ENCODE results near the gene FLT3LG.

GRCh38 chr19:49431330-49431749, 42.7 kb upstream of the FLT3LG start:
- TF ChIP-seq, protein P1, sequence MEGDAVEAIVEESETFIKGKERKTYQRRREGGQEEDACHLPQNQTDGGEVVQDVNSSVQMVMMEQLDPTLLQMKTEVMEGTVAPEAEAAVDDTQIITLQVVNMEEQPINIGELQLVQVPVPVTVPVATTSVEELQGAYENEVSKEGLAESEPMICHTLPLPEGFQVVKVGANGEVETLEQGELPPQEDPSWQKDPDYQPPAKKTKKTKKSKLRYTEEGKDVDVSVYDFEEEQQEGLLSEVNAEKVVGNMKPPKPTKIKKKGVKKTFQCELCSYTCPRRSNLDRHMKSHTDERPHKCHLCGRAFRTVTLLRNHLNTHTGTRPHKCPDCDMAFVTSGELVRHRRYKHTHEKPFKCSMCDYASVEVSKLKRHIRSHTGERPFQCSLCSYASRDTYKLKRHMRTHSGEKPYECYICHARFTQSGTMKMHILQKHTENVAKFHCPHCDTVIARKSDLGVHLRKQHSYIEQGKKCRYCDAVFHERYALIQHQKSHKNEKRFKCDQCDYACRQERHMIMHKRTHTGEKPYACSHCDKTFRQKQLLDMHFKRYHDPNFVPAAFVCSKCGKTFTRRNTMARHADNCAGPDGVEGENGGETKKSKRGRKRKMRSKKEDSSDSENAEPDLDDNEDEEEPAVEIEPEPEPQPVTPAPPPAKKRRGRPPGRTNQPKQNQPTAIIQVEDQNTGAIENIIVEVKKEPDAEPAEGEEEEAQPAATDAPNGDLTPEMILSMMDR (conservative IDR thresholded peaks at IDR 0.05 in 1 of 2, IDR thresholded peaks at IDR 0.05 in 1 of 2; ENCODE audit: extremely low read depth in 1 of 2, insufficient read depth in 1 of 2, low read depth in 1 of 2, low read length in 2 of 2): no peak
- no peak for TF ChIP-seq EZH2 (IDR thresholded peaks at IDR 0.05; ENCODE audit: borderline replicate concordance, low read length)

Measured in mammary epithelial cell (primary cell).